HepG2 (cell line): ENCODE results near the gene SNUPN. TPM values are rescaled to one million over a fixed set of nuclear protein-coding genes. Genes with fewer than 3 reads are reported as not detected.

Experiments
- ATF5 ChIP-seq: sonication (generic); formaldehyde crosslinking; IDR thresholded peaks from 2 replicates; pipeline ENCODE4 v1.4.0; 2020; ENCODE audit warnings: mild to moderate bottlenecking, low read depth, missing genetic modification reagents
- BRF2 ChIP-seq: sonication (generic); formaldehyde crosslinking; IDR thresholded peaks from 2 replicates; pipeline ENCODE4 v1.8.1; 2022; ENCODE audit warnings: mild to moderate bottlenecking, missing genetic modification reagents
- CAMTA2 ChIP-seq: sonication (generic); formaldehyde crosslinking; IDR thresholded peaks from 2 replicates; pipeline ENCODE4 v1.4.0; 2020; ENCODE audit warnings: mild to moderate bottlenecking, missing genetic modification reagents, borderline replicate concordance
- CREM ChIP-seq, 2 experiments: sonication (generic) in 1 of 2; formaldehyde crosslinking in 1 of 2; IDR thresholded peaks; 2 replicates each; pipeline versions ENCODE4 v1.4.0 to v1.6.1; 2016 to 2020; ENCODE audit warnings: antibody characterized with exemption in 1 of 2, mild to moderate bottlenecking in 1 of 2, missing genetic modification reagents in 1 of 2
- DNMT1 ChIP-seq: sonication (generic); formaldehyde crosslinking; IDR thresholded peaks from 2 replicates; pipeline ENCODE4 v1.5.1; 2020; ENCODE audit warnings: mild to moderate bottlenecking, missing genetic modification reagents
- ELF4 ChIP-seq: sonication (generic); formaldehyde crosslinking; IDR thresholded peaks from 2 replicates; pipeline ENCODE4 v1.5.0; 2020; ENCODE audit warnings: missing genetic modification reagents, mild to moderate bottlenecking, moderate library complexity, borderline replicate concordance
- FOSL1 ChIP-seq: sonication (generic); formaldehyde crosslinking; IDR thresholded peaks from 2 replicates; pipeline ENCODE4 v1.9.0; 2021; ENCODE audit warnings: missing genetic modification reagents, borderline replicate concordance
- NFIC ChIP-seq: IDR thresholded peaks from 2 replicates; pipeline ENCODE4 v1.6.1; 2012; ENCODE audit warnings: mild to moderate bottlenecking, low read length, inconsistent platforms
- RFX3 ChIP-seq: IDR thresholded peaks from 2 replicates; pipeline ENCODE4 v1.6.1; 2016; ENCODE audit warnings: missing biosample characterization, missing genetic modification reagents
- RXRA ChIP-seq: sonication (generic); formaldehyde crosslinking; IDR thresholded peaks from 2 replicates; pipeline ENCODE4 v1.5.1; 2020; ENCODE audit warnings: missing genetic modification reagents
- SIX1 ChIP-seq: sonication (generic); formaldehyde crosslinking; IDR thresholded peaks from 2 replicates; pipeline ENCODE4 v1.4.0; 2020; ENCODE audit warnings: missing genetic modification reagents, borderline replicate concordance
- SMARCC2 ChIP-seq: fragments of 450-650 bp; IDR thresholded peaks from 2 replicates; pipeline ENCODE4 v1.6.1; 2017; ENCODE audit warnings: antibody characterized with exemption, mild to moderate bottlenecking
- SP4 ChIP-seq: sonication (generic); formaldehyde crosslinking; IDR thresholded peaks from 2 replicates; pipeline ENCODE4 v1.8.1; 2023; ENCODE audit warnings: mild to moderate bottlenecking, missing genetic modification reagents
- SRF ChIP-seq: IDR thresholded peaks from 2 replicates; pipeline ENCODE4 v1.6.1; 2011; ENCODE audit warnings: mild to moderate bottlenecking, low read depth, low read length, moderate library complexity
- THRA ChIP-seq: sonication (generic); formaldehyde crosslinking; IDR thresholded peaks from 2 replicates; pipeline ENCODE4 v1.4.0; 2020; ENCODE audit warnings: missing genetic modification reagents, borderline replicate concordance
- WIZ ChIP-seq: sonication (generic); formaldehyde crosslinking; IDR thresholded peaks from 2 replicates; pipeline ENCODE4 v1.5.1; 2020; ENCODE audit warnings: mild to moderate bottlenecking, missing genetic modification reagents
- ZBTB39 ChIP-seq: sonication (generic); formaldehyde crosslinking; IDR thresholded peaks from 2 replicates; pipeline ENCODE4 v1.5.0; 2020; ENCODE audit warnings: missing genetic modification reagents
- ZNF20 ChIP-seq: sonication (generic); formaldehyde crosslinking; IDR thresholded peaks from 2 replicates; pipeline ENCODE4 v1.4.0; 2020; ENCODE audit warnings: mild to moderate bottlenecking, moderate library complexity, missing genetic modification reagents
- ZNF281 ChIP-seq: sonication (generic); formaldehyde crosslinking; IDR thresholded peaks from 2 replicates; pipeline ENCODE4 v1.4.0; 2020; ENCODE audit warnings: missing genetic modification reagents, borderline replicate concordance
- ZNF296 ChIP-seq: sonication (generic); formaldehyde crosslinking; conservative IDR thresholded peaks from 2 replicates; pipeline ENCODE4 v1.5.0; 2020; ENCODE audit warnings: mild to moderate bottlenecking, missing genetic modification reagents
- ZSCAN12 ChIP-seq: sonication (generic); formaldehyde crosslinking; IDR thresholded peaks from 2 replicates; pipeline ENCODE4 v1.9.0; 2021; ENCODE audit warnings: mild to moderate bottlenecking, missing genetic modification reagents
- polyA plus RNA-seq, 8 experiments: library from polyadenylated mRNA; depleted of rRNA in 3 of 8; stranded (reverse) in 7 of 8; unstranded in 1 of 8; fragments of >200 nt; fragmentation: Illumina TruSeq in 4 of 8; extraction: Trizol in 4 of 8; gene quantifications; 2 replicates each; pipeline versions ENCODE4 v1.2.1 to v1.2.3, GENCODE V29; 2011 to 2016; ENCODE audit warnings: low read depth in 4 of 8, missing spikeins in 1 of 8, mixed read lengths in 1 of 8; ENCODE audit not compliant: insufficient read depth in 1 of 8
- total RNA-seq, 5 experiments: library from RNA; depleted of rRNA; stranded (reverse); fragments of >200 nt; fragmentation: Illumina TruSeq; extraction: Trizol; gene quantifications; 2 replicates each; pipeline ENCODE4 v1.2.3, GENCODE V29; 2016; ENCODE audit warnings: low read depth in 1 of 5

Gene SNUPN
- total and polyA plus RNA-seq, 2 of the 13 experiments (the other 11 are each of a cell fraction or from before 2014, with no cell fraction given): 9.0 to 16.4 TPM

GRCh38 chr15:75639709-75640482 is 14.4 kb upstream of the SNUPN start, which contains the start of gene IMP3 (continued):
- no peak; the same call in 1 of the 2 replicates for TF ChIP-seq NFIC
- peak; percentile 16; the same call in 1 of the 2 replicates for TF ChIP-seq ZNF281 (CRISPR knock-in tag)
- TF ChIP-seq WIZ (CRISPR knock-in tag): no peak
- TF ChIP-seq THRA (CRISPR knock-in tag): peak; percentile 7; the same call in 1 of the 2 replicates
- TF ChIP-seq SP4: peak; percentile 77
- peak; percentile 90 for TF ChIP-seq BRF2 (CRISPR knock-in tag)
- no peak for TF ChIP-seq SIX1 (CRISPR knock-in tag)
- TF ChIP-seq FOSL1 (CRISPR knock-in tag): 0 out of 2 replicates have a peak, but pooled peaks have one; percentile 39
- TF ChIP-seq SMARCC2: no peak
- TF ChIP-seq RXRA (CRISPR knock-in tag): peak; percentile 75
- TF ChIP-seq RFX3: no peak
- TF ChIP-seq ZNF296 (CRISPR knock-in tag): no peak; the same call in 1 of the 2 replicates
- TF ChIP-seq ZNF20 (CRISPR knock-in tag): no peak
- TF ChIP-seq ZBTB39: no peak; the same call in 1 of the 2 replicates
- no peak; the same call in 1 of the 2 replicates for TF ChIP-seq CAMTA2 (CRISPR knock-in tag)
- peak; percentile 72; the same call in 1 of the 2 replicates for TF ChIP-seq ATF5
- peak; percentile 56 for TF ChIP-seq CREM (IDR thresholded peaks at IDR 0.05)
- no peak for TF ChIP-seq CREM (CRISPR knock-in tag; IDR thresholded peaks at IDR 0.05)
- TF ChIP-seq ELF4 (CRISPR knock-in tag): no peak
- no peak for TF ChIP-seq ZSCAN12 (CRISPR knock-in tag)
- no peak for TF ChIP-seq SRF
- TF ChIP-seq DNMT1 (CRISPR knock-in tag): peak; percentile 58
